CD4-positive, alpha-beta T cell (primary cell): ENCODE data around the gene SLC5A12. TPM values are rescaled to one million over a fixed set of nuclear protein-coding genes. Genes with fewer than 3 reads are reported as not detected.

ENCODE experiments used
- ATAC-seq: fragments of 200-7000 bp; cut with Tn5 transposase; one replicate; pipeline ENCODE4 v1.10.0; 2022; ENCODE audit warnings: mild to moderate bottlenecking; ENCODE audit not compliant: poor library complexity
- CTCF ChIA-PET: fragments of 350-600 bp; sonication (Branson Sonifier 250); formaldehyde crosslinking; loops from one replicate; lab custom pipeline; 2021; ENCODE audit warnings: antibody characterized with exemption, inconsistent platforms; lab: Charles Lee
- POLR2A ChIA-PET: fragments of 350-600 bp; sonication (Branson Sonifier 250); formaldehyde crosslinking; loops from one replicate; lab custom pipeline; 2021; ENCODE audit warnings: antibody characterized with exemption, inconsistent platforms; lab: Charles Lee
- DNase-seq, 14 experiments: peaks; one replicate each; pipeline ENCODE4 v3.0.0-alpha.2; 2013 to 2020; ENCODE audit warnings: mixed read lengths in 2 of 14
- H3K27ac ChIP-seq, 2 donors: one replicate each; pipeline versions ENCODE4 v1.5.1 to v1.7.0; 2013; ENCODE audit warnings: low read length in 2 of 2, low read depth in 1 of 2, mild to moderate bottlenecking in 1 of 2
- H3K27me3 ChIP-seq, 2 experiments: 1 replicate in 1 of 2; 2 replicates in 1 of 2; pipeline versions ENCODE4 v1.6.1 to v1.7.0; 2013; ENCODE audit warnings: low read length in 2 of 2, control low read depth in 1 of 2, mild to moderate bottlenecking in 1 of 2, moderate library complexity in 1 of 2; ENCODE audit not compliant: insufficient read depth in 2 of 2, control insufficient read depth in 1 of 2
- H3K36me3 ChIP-seq: one replicate; pipeline ENCODE4 v1.6.1; 2013; ENCODE audit warnings: low read length, control low read depth; ENCODE audit not compliant: insufficient read depth
- H3K4me1 ChIP-seq: one replicate; pipeline ENCODE4 v1.6.1; 2013; ENCODE audit warnings: low read length, control low read depth; ENCODE audit not compliant: insufficient read depth
- H3K4me3 ChIP-seq: one replicate; pipeline ENCODE4 v1.5.1; 2013; ENCODE audit warnings: mild to moderate bottlenecking, low read length, moderate library complexity
- H3K9me3 ChIP-seq, 2 experiments: 1 replicate in 1 of 2; 2 replicates in 1 of 2; pipeline versions ENCODE4 v1.6.1 to v1.7.0; 2013; ENCODE audit warnings: low read length in 2 of 2, mild to moderate bottlenecking in 2 of 2, control low read depth in 1 of 2, moderate library complexity in 1 of 2; ENCODE audit not compliant: control insufficient read depth in 1 of 2, insufficient read depth in 1 of 2
- H3K27ac Mint-ChIP-seq: one replicate; pipeline ENCODE4 v1.8.0; 2020; ENCODE audit warnings: mixed read lengths
- H3K27me3 Mint-ChIP-seq: one replicate; pipeline ENCODE4 v1.8.0; 2021; ENCODE audit warnings: mixed read lengths
- H3K36me3 Mint-ChIP-seq: one replicate; pipeline ENCODE4 v1.8.0; 2021; ENCODE audit warnings: low read depth, mixed read lengths
- H3K4me1 Mint-ChIP-seq: one replicate; pipeline ENCODE4 v1.8.0; 2021; ENCODE audit warnings: low read depth, mixed read lengths
- H3K4me3 Mint-ChIP-seq: one replicate; pipeline ENCODE4 v1.8.0; 2020; ENCODE audit warnings: mild to moderate bottlenecking, mixed read lengths
- H3K9me3 Mint-ChIP-seq: one replicate; pipeline ENCODE4 v1.8.0; 2020; ENCODE audit warnings: mixed read lengths
- intact Hi-C, 2 experiments: fragments of 100-400 bp; cut with DNase I in 1 of 2; cut with micrococcal nuclease in 1 of 2; formaldehyde crosslinking; loops; one replicate each; pipeline versions ENCODE4 v1.15.1 to v1.9.0; 2023 to 2025; cut with DNase I, micrococcal nuclease
- total RNA-seq, 174 experiments: library from RNA in 2 of 174; stranded (reverse) in 2 of 174; gene quantifications; one replicate each; pipeline ENCODE4 v1.2.3 and lab custom pipeline; 2021 to 2026
- TF ChIP-seq, protein P1 (sequence below): fragments of 200-600 bp; IDR thresholded peaks from one replicate; pipeline ENCODE4 v1.8.0; 2022; ENCODE audit warnings: antibody characterized with exemption, mild to moderate bottlenecking

Gene SLC5A12
- total RNA-seq, 2 experiments from 2014 or later, result not detected

DNA sequence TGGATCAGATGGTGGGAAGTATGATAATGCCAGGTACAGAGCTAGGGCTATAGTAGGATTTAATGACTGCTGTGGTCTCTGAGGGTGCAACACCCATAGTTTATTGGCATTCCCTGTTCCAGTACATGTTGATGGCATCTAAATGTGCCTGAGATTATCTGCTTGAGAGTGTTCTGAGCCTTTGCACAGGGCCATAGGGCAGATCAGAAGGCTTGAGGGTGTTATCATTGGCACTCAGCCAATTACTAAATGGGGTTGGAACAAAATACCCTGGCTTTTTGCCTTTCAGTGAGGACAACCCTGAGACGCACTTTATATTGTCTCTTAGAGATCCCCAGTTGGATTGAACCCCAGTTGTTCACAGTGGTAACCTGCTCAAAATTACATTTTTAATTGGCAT lies 6.7 kb downstream of the SLC5A12 start:
- Histone ChIP-seq H3K36me3 (no peaks in the 10 kb centered on the region), H3K4me3 (no peak overlapping the region), H3K27me3 (no peaks in the 10 kb centered on the region), H3K27ac (no peak overlapping the region), H3K4me1 (no peaks in the 10 kb centered on the region), H3K9me3 (peaks cover 0 to 5% of the 10 kb centered on the region in 2 experiments)
- Mint-ChIP-seq H3K27me3 (no peaks in the 10 kb centered on the region), H3K4me3 (no peak overlapping the region), H3K4me1 (no peaks in the 10 kb centered on the region), H3K36me3 (no peaks in the 10 kb centered on the region), H3K27ac (no peak overlapping the region), H3K9me3 (peaks cover 12% of the 10 kb centered on the region)
- intact Hi-C loops, result no loop called here
- ChIA-PET POLR2A (no interaction called here), CTCF (no interaction called here)
- TF ChIP-seq, protein P1, sequence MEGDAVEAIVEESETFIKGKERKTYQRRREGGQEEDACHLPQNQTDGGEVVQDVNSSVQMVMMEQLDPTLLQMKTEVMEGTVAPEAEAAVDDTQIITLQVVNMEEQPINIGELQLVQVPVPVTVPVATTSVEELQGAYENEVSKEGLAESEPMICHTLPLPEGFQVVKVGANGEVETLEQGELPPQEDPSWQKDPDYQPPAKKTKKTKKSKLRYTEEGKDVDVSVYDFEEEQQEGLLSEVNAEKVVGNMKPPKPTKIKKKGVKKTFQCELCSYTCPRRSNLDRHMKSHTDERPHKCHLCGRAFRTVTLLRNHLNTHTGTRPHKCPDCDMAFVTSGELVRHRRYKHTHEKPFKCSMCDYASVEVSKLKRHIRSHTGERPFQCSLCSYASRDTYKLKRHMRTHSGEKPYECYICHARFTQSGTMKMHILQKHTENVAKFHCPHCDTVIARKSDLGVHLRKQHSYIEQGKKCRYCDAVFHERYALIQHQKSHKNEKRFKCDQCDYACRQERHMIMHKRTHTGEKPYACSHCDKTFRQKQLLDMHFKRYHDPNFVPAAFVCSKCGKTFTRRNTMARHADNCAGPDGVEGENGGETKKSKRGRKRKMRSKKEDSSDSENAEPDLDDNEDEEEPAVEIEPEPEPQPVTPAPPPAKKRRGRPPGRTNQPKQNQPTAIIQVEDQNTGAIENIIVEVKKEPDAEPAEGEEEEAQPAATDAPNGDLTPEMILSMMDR, result no peak
- ATAC-seq, result no peak
- DNase-seq, result no peak

GRCh38 chr11:26712497-26712896 lies 9.4 kb downstream of the SLC5A12 start:
- no peaks in the 10 kb centered on the region for H3K27me3 ChIP-seq
- H3K27ac ChIP-seq, result no peak overlapping the region
- Mint-ChIP-seq H3K4me1 (no peaks in the 10 kb centered on the region), H3K9me3 (peaks cover 9% of the 10 kb centered on the region), H3K27me3 (no peaks in the 10 kb centered on the region), H3K4me3 (no peak overlapping the region), H3K27ac (no peak overlapping the region), H3K36me3 (no peaks in the 10 kb centered on the region)
- no peaks in the 10 kb centered on the region for H3K9me3 ChIP-seq
- intact Hi-C loops, result no loop called here
- TF ChIP-seq, protein P1, result no peak
- H3K4me1 ChIP-seq, result no peaks in the 10 kb centered on the region
- H3K36me3 ChIP-seq, result no peaks in the 10 kb centered on the region
- DNase-seq (no peak), ATAC-seq (no peak)
- ChIA-PET POLR2A (no interaction called here), CTCF (no interaction called here)
- no peak overlapping the region for H3K4me3 ChIP-seq

DNA sequence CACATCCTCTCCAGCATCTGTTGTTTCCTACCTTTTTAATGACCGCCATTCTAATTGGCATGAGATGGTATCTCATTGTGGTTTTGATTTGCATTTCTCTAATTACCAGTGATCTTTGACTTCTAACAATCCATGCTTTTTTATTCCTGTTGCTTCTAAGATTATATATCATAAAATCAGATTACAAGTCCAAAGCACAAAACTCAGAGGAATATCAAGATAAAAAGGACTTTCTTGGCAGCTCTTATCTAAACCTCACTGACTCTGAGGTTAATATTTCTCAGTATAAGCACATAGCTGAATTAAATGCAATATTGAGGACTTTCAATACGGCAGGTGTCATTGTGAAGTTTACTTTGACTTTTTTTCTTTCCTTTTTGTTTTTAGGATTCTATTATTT lies 11.4 kb downstream of the SLC5A12 start:
- ChIA-PET CTCF (no interaction called here), POLR2A (no interaction called here)
- no peaks in the 10 kb centered on the region for H3K36me3 ChIP-seq
- peaks cover 4% of the 10 kb centered on the region for H3K9me3 Mint-ChIP-seq
- no peak overlapping the region for H3K4me3 ChIP-seq
- H3K27ac Mint-ChIP-seq, result no peak overlapping the region
- no peaks in the 10 kb centered on the region for H3K4me1 Mint-ChIP-seq
- no peak overlapping the region for H3K4me3 Mint-ChIP-seq
- no peaks in the 10 kb centered on the region for H3K27me3 Mint-ChIP-seq
- no peaks in the 10 kb centered on the region for H3K9me3 ChIP-seq
- H3K27me3 ChIP-seq, result no peaks in the 10 kb centered on the region
- ATAC-seq, result no peak
- TF ChIP-seq, protein P1, result no peak
- no peaks in the 10 kb centered on the region for H3K4me1 ChIP-seq
- DNase-seq, result no peak
- H3K36me3 Mint-ChIP-seq, result no peaks in the 10 kb centered on the region
- intact Hi-C loops, result no loop called here
- no peak overlapping the region for H3K27ac ChIP-seq
